GM08714 (cell line): ENCODE measurements around the gene ARVCF.

Experiments used
- H3K4me3 ChIP-seq: fragments of 200-500 bp; sonication (Bioruptor generic); 2 replicates; pipeline ENCODE4 v1.5.1; 2014; ENCODE audit warnings: mild to moderate bottlenecking, low read length, inconsistent platforms
- ZNF274 ChIP-seq: IDR thresholded peaks from 2 replicates; pipeline ENCODE4 v1.6.1; 2012; ENCODE audit warnings: mild to moderate bottlenecking, low read depth, low read length

Gene ARVCF

GRCh38 chr22:20019661-20020532 is 3.3 kb upstream of the ARVCF start:
- no peak for TF ChIP-seq ZNF274
- H3K4me3 ChIP-seq = peak overlapping the region; percentile 63; the same call in 1 of the 2 replicates

- H3K4me3 ChIP-seq = no peak overlapping the region
- TF ChIP-seq ZNF274 = no peak
Measured at GRCh38 chr22:20018001-20018400, 1.4 kb upstream of the ARVCF start.

- no peak for TF ChIP-seq ZNF274
- no peak overlapping the region for H3K4me3 ChIP-seq
Measured at GRCh38 chr22:20017622-20017958, 967 bp upstream of the ARVCF start.

GRCh38 chr22:20015971-20016733 is 471 bp downstream of the ARVCF start:
- TF ChIP-seq ZNF274 = no peak

GRCh38 chr22:20015187-20015625 is 1.4 kb downstream of the ARVCF start:
- H3K4me3 ChIP-seq = no peak overlapping the region
- no peak for TF ChIP-seq ZNF274

More at GRCh38 chr22:20015971-20016733, 471 bp downstream of the ARVCF start:
- peak overlapping the region; percentile 53 for H3K4me3 ChIP-seq

GRCh38 chr22:20014526-20015186 is 2.0 kb downstream of the ARVCF start:
- no peak overlapping the region for H3K4me3 ChIP-seq
- no peak for TF ChIP-seq ZNF274

GRCh38 chr22:20013382-20013871 is 3.2 kb downstream of the ARVCF start:
- no peak overlapping the region for H3K4me3 ChIP-seq
- no peak for TF ChIP-seq ZNF274

GRCh38 chr22:20012741-20013331 is 3.8 kb downstream of the ARVCF start:
- TF ChIP-seq ZNF274 = no peak
- no peak overlapping the region for H3K4me3 ChIP-seq

- no peak overlapping the region for H3K4me3 ChIP-seq
- TF ChIP-seq ZNF274 = no peak
Measured at GRCh38 chr22:20011993-20012740, 4.5 kb downstream of the ARVCF start.

- no peak for TF ChIP-seq ZNF274
- no peak overlapping the region for H3K4me3 ChIP-seq
Measured at GRCh38 chr22:20011123-20011992, 5.3 kb downstream of the ARVCF start.

GRCh38 chr22:20010307-20011122 is 6.1 kb downstream of the ARVCF start:
- no peak overlapping the region for H3K4me3 ChIP-seq
- TF ChIP-seq ZNF274 = no peak
